ENCODE results near the gene MMADHC. TPM values are rescaled to one million over a fixed set of nuclear protein-coding genes. Genes with fewer than 3 reads are reported as not detected.

The MMADHC gene
- polyA plus RNA-seq (2012; ENCODE audit: insufficient read length, low read depth): 59.5 TPM

GRCh38 chr2:149587220-149587949 lies at the start of gene MMADHC:
Gene MMADHC (minus strand): TSS chr2:149587775. CDS start chr2:149587097, 678 bp downstream.
- TF ChIP-seq REST (IDR thresholded peaks at IDR 0.05; ENCODE audit: insufficient read depth in 1 of 2, low read depth in 2 of 2, low read length in 2 of 2) (peak; percentile 41 to 45; a peak in 2 of 4 replicates), POLR2AphosphoS5 (IDR thresholded peaks at IDR 0.05; ENCODE audit: low read depth, low read length) (peak; percentile 97), TAF1 (IDR thresholded peaks at IDR 0.05; ENCODE audit: borderline replicate concordance, insufficient read depth, low read length) (peak; percentile 98), FOXP2 (optimal IDR thresholded peaks at IDR 0.05; ENCODE audit: borderline replicate concordance, extremely low read depth, extremely low read length, insufficient read depth) (peak; percentile 35), SIN3A (IDR thresholded peaks at IDR 0.05; ENCODE audit: borderline replicate concordance, insufficient read depth, low read length) (no peak)

GRCh38 chr2:149634103-149634502 lies 46.5 kb upstream of the MMADHC start:
- TF ChIP-seq TAF1 (IDR thresholded peaks at IDR 0.05; ENCODE audit: borderline replicate concordance, insufficient read depth, low read length) (no peak), SIN3A (IDR thresholded peaks at IDR 0.05; ENCODE audit: borderline replicate concordance, insufficient read depth, low read length) (no peak), FOXP2 (optimal IDR thresholded peaks at IDR 0.05; ENCODE audit: borderline replicate concordance, extremely low read depth, extremely low read length, insufficient read depth) (no peak), POLR2AphosphoS5 (IDR thresholded peaks at IDR 0.05; ENCODE audit: low read depth, low read length) (no peak)

GRCh38 chr2:149630445-149630844 lies 42.9 kb upstream of the MMADHC start:
- TF ChIP-seq REST (IDR thresholded peaks at IDR 0.05; ENCODE audit: insufficient read depth in 1 of 2, low read depth in 2 of 2, low read length in 2 of 2) (no peak), POLR2AphosphoS5 (IDR thresholded peaks at IDR 0.05; ENCODE audit: low read depth, low read length) (no peak)

- no peak for TF ChIP-seq TAF1 (IDR thresholded peaks at IDR 0.05; ENCODE audit: borderline replicate concordance, insufficient read depth, low read length)
- no peak for TF ChIP-seq SIN3A (IDR thresholded peaks at IDR 0.05; ENCODE audit: borderline replicate concordance, insufficient read depth, low read length)
- TF ChIP-seq POLR2AphosphoS5 (IDR thresholded peaks at IDR 0.05; ENCODE audit: low read depth, low read length): no peak
- TF ChIP-seq FOXP2 (optimal IDR thresholded peaks at IDR 0.05; ENCODE audit: borderline replicate concordance, extremely low read depth, extremely low read length, insufficient read depth): no peak
- no peak for TF ChIP-seq REST (IDR thresholded peaks at IDR 0.05; ENCODE audit: insufficient read depth in 1 of 2, low read depth in 2 of 2, low read length in 2 of 2)
Observed at GRCh38 chr2:149629026-149629425, 41.5 kb upstream of the MMADHC start.

DNA sequence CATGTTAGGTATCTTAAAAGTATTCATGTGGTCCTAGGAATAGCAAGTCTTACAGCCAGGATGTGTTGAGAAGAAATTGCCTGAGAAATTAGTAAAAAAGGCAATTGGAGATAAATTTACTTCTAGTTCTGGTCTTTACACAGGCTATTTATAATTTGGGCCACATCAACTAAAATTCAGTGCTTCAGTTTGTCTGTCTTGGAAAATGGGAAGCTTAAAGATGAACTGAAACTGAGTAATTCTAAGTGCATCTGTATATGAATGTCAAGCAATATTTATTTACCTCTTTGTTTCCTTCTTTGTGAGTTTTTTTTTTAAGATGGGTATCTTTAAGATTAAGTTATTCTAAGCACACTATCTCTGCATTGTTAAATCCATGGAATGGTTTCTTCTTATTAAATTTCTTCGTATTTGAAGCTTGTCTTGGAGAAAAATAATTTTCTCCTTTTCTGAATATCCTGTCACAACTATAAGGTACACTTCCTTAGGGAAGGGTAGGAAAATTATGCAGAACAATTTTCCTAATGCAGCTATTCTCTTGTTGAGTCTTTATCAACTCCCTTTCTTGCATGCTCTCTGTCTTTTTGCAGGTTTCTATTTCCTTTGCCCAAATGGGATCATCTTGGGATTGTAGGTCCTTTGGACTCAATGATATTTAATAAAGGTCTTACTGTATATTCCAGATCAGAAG lies 39.7 kb upstream of the MMADHC start:
- TF ChIP-seq TAF1 (IDR thresholded peaks at IDR 0.05; ENCODE audit: borderline replicate concordance, insufficient read depth, low read length): no peak
- TF ChIP-seq REST (IDR thresholded peaks at IDR 0.05; ENCODE audit: insufficient read depth in 1 of 2, low read depth in 2 of 2, low read length in 2 of 2): no peak
- TF ChIP-seq SIN3A (IDR thresholded peaks at IDR 0.05; ENCODE audit: borderline replicate concordance, insufficient read depth, low read length): no peak
- TF ChIP-seq POLR2AphosphoS5 (IDR thresholded peaks at IDR 0.05; ENCODE audit: low read depth, low read length): no peak
- TF ChIP-seq FOXP2 (optimal IDR thresholded peaks at IDR 0.05; ENCODE audit: borderline replicate concordance, extremely low read depth, extremely low read length, insufficient read depth): no peak
